HG03558 (cell line): Measurements from ENCODE around the gene A2M.
"Not testable (repeated sequence)": the region's sequence is repeated elsewhere in the genome, so short reads cannot be mapped to it uniquely, and the experiment has no call there.

Experiments used
- ATAC-seq: cut with Tn5 transposase; IDR thresholded peaks from one replicate; pipeline ENCODE4 v1.9.1; 2021; ENCODE audit warnings: moderate number of reproducible peaks; ENCODE audit not compliant: unreplicated experiment; ENCODE audit errors: extremely low read depth

A2M gene

DNA sequence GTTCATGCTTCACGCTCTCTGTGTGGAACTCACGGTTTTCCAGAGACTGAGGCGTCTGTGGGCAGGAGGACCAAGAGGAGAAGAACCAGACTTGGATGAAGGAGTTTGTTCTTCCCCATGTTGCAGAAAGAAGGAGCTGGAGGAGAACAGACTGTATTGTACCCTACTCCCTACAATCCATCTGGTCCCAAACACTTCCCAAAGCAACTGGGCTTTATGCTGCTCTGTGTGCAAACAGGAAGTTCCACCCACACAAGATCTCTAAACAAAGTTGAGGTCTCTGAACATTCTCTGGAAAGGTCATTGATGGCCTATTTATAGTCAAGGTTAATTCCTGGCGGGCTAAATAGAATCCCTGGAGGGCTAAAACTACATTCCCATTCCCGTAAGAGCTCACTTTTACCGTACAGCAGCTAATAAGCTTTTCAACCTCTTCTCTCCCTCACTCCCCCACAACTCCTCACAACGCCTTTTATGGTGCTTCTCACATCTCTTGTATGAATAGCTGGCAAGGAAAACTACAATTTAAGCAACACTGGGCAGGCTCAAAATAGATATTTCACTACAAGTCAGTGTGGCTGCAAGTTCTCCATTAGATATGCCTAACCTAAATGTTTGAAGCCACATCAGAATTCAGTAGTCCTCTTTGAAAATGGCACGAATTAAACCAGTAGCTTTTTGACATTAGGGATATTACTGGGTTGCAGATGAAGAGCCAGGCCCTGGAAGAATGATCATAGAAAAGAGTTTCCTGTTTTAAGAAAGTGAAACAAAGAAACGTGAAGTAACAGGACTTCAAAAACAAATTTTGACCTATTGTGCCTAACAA, at the start of gene A2M:
Gene A2M (minus strand): TSS at position 189 of the 829 bp plus-strand sequence. CDS start 70 bp downstream, at position 119.
- no peak for ATAC-seq

DNA sequence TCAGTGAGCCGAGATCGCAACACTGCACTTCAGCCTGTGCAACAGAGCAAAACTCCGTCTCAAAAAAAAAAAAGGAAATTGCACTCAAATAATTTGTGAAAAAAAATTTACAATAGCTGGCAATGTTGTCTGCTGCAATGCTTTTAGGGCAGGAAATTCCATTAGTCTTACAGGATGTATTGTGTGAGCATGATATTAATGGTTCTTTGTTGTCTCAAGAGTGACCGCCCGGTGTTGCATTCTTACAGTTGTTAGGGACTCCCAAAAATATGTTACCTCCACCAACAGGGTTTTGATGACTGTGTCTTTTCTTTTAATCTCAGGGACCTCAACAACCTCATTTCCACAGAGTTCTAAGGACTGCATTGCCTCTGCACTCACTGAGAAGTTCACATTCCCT, 47.7 kb upstream of the A2M start:
- no peak for ATAC-seq

GRCh38 chr12:9156119-9156518, 40.4 kb upstream of the A2M start:
- ATAC-seq, result no peak

DNA sequence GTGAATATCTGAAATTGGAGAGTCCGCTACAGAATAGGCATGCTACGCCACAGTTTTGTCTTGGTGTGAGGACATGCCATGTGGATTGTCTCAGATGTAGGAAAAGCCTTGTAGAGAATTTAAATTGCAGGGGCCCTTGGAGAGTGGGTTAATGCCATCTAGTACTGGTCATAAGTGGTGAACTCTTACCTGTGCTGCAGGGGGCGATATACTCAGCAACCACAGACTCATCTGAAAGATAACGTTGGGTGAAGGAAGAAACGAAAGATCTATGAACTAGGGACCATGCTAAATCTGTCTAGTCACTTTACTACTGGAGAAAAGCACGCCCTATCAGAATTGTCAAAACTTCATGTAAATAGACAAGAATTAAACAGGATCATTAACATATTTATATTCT, 33.7 kb upstream of the A2M start:
- ATAC-seq, result no peak

GRCh38 chr12:9148926-9149325, 33.2 kb upstream of the A2M start:
- no peak for ATAC-seq

DNA sequence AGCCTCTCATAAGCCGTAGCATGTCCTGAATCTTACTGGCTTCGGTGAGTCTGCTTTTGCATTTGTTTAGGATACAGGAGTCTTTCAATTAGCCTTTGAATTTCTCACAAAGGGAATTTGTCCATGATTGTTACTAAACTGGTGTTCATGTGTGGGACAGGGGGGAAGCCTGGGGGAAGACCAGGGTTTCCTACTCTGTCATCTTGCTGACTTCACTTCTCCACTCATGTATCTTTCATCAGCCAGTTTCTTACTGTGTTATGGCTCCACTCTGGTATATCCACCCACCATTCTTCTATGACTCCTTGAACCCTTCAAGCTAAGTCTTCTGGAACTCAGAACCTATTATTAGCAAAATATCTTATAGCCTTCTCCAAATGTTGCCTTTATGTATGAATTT, 31.7 kb upstream of the A2M start:
- no peak for ATAC-seq

GRCh38 chr12:9144730-9145106, 29.0 kb upstream of the A2M start:
- no peak for ATAC-seq

- ATAC-seq, result no peak
Observed at GRCh38 chr12:9143929-9144729, 28.4 kb upstream of the A2M start.

DNA sequence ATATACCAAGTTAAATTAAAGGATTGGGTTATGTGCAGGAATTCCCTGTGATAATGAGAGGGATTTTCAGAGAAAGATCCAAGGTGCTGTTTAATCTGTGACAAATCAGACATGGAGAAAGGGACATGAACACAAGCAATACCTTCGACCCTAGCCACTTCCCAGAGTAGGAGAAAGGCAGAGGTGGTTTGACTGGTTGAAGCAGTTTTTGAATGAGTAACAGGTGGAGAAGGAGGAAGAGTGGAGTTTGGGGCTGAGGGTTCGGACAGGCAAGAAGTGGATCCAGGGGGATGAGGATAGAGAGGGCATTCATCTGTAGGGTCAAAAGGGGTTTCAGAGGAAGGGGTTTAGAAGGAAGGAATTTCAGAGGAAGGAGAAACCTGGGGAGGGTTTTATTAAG, 27.4 kb upstream of the A2M start:
- no peak for ATAC-seq

- ATAC-seq, result not testable (repeated sequence)
Observed at GRCh38 chr12:9139588-9140290, 24.0 kb upstream of the A2M start.

DNA sequence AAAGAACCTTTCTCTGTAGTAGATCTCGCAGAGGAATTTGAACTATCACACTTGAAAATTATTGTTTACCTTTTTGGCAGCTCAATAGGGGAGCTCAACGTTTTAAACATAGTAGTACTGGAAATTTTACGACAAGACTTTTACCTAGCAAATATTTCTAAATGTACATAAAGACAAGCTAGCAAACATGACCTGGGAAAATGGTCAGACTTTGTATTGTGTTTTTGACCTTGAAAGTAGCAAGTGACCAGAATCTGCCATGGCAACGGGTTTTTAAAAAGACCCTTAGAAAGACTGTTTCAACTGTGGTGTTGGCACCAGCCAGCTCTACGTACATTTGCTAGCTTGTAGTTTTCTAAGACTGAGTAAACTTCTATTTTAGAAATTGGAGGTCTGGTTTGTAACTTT, 20.2 kb upstream of the A2M start:
- ATAC-seq, result no peak

- no peak for ATAC-seq
Observed at GRCh38 chr12:9134981-9135628, 19.4 kb upstream of the A2M start.

DNA sequence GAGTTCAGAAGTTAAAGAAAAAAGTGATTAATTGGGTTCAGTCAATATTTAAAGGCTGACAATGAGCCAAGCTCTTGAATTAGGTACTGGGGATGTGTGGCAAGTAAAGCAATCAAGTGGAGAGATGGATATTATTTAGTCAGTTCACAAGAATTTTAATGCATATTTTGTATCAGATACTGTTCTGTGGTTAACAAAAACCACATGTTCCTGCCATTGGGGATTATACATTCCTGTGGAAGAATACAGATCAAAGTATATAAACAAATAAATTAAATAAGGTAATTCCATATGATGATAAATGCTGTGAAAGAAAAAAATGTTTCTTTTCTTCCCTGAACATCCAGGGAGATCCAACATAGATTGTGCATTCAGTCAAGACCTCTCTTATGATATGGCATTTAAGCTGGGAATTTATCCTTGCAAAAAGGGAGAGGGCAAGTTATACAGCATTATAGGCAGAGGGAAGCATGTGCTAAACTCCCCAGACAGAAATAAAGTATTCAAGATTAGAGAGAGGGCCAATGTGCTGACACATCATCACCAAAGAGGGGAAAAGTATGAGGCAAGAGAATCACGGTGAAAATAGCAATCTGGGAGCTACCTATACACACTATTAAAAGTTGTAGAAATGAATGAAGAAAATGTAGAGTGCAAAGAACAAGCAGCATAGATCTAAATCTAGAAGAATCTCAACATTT, 17.6 kb upstream of the A2M start:
- no peak for ATAC-seq

DNA sequence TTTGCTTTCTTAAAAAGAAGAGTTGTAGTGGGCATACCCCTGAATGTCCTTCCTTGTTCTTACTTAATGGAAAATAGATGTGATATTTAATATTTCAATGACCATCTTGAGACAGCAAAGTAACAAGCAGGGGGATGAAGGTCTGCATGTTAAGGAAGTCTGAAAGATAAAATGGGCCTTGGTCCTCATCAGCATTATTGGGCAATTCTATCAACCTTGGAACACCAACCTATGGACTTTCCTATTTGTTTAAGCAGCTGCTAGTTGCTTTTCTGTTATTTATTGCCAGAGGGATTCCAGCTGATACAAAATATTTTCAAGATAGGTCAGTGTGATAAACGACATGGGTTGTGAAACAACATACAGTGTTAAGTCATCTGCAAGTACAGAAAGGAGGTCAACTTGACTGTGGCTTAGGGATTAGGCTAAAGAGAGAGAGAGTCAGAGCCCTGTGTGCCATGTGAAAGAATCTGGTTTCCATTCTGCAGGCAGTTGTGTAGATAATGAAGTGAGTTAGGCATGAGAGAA, 16.4 kb upstream of the A2M start:
- ATAC-seq, result no peak

DNA sequence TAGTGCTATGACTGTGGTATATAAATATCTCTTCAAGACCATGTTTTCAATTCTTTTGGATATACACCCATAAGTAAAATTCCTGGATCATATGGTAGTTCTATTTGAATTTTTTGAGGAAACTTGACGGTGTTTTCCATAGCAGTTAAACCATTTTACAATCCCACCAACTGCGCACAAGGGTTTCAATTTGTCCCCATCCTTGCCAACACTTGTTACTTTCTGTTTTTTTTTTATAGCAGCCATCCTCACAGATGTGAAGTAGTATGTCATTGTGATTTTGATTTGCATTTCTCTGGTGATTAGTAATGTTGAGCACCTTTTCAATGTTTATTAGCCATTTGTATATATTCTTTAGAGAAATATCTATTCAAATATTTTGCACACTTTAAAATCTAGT, 14.5 kb upstream of the A2M start:
- ATAC-seq, result no peak

DNA sequence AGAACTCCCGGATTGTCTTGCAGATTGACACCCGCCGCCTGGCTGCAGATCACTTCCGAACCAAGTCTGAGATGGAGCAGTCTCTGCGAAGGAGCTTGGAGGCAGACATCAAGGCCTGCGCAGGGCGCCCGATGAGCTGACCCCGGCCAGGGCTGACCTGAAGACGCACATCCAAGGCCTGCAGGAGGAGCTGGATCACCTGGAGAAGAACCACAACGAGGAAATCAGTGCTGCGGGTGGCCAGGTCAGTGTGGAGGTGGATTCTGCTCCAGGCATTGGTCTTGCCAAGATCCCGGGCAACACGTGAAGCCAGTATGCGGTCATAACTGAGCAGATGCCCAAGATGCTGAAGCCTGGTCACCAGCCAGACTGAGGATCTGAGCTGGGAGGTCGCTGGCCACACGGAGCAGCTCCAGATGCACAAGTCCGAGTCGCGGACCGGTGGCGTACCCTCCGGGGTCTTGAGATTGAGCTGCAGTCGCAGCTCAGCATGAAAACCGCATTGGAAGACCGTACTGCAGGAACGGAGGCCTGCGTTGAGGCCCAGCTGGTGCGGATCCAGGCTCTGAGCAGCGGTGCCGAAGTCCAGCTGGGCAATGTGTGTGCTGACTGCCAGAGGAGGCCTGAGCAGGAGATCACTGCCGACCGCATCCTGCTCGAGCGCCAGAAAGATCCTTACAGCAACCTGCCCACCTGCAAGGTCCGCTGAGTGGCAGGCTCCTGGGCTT, 12.4 kb upstream of the A2M start:
- no peak for ATAC-seq

DNA sequence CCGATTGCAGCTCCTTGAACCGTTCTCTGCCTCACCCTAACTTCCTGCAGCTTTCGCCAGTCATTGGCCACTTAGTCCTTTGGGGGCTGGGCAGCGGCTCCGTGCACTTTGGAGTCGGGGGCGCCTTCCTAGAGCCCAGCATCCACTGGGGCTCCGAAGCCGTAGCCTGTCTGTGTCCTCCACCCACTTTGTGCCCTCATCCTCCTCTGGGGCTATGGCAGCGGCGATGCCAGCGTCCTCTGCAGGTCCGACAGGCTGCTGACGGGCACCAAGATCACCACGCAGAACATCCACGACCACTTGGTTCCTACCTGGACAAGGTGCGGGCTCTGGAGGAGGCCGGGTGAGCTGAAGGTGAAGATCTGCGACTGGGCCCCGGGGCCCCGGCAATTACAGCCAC, 11.8 kb upstream of the A2M start:
- ATAC-seq, result no peak

- ATAC-seq, result no peak
Observed at GRCh38 chr12:9124383-9125031, 8.8 kb upstream of the A2M start.
